Common myeloid progenitor, CD34-positive (primary cell): ENCODE data around the gene CCDC102A.

Source experiments
- CTCF ChIA-PET: fragments of 350-600 bp; sonication (Branson Sonifier 250); formaldehyde crosslinking; loops from one replicate; lab custom pipeline; 2021; ENCODE audit warnings: antibody characterized with exemption; lab: Charles Lee
- POLR2A ChIA-PET: fragments of 350-600 bp; sonication (Branson Sonifier 250); formaldehyde crosslinking; loops from one replicate; lab custom pipeline; 2021; ENCODE audit warnings: antibody characterized with exemption; lab: Charles Lee
- DNase-seq, 3 donors: peaks; one replicate each; pipeline versions ENCODE4 v3.0.0 to v3.0.0-alpha.2; 2013
- H3K27ac ChIP-seq, 2 experiments: 1 replicate in 1 of 2; 2 replicates in 1 of 2; pipeline ENCODE4 v1.7.0; 2013; ENCODE audit warnings: inconsistent platforms in 2 of 2, low read length in 2 of 2, mild to moderate bottlenecking in 2 of 2, low read depth in 1 of 2, moderate library complexity in 1 of 2; ENCODE audit not compliant: severe bottlenecking in 2 of 2, insufficient read depth in 1 of 2, poor library complexity in 1 of 2
- H3K27me3 ChIP-seq, 5 experiments: replicated peaks in 2 of 5; 1 replicate in 3 of 5; 2 replicates in 2 of 5; pipeline versions ENCODE4 v1.6.1 to v1.7.0; 2013; ENCODE audit warnings: low read length in 4 of 5, mild to moderate bottlenecking in 2 of 5, moderate library complexity in 2 of 5, inconsistent platforms in 1 of 5; ENCODE audit not compliant: insufficient read depth in 5 of 5, control insufficient read depth in 4 of 5
- H3K36me3 ChIP-seq, 4 experiments: 1 replicate in 2 of 4; 2 replicates in 2 of 4; pipeline versions ENCODE4 v1.6.1 to v1.7.0; 2013; ENCODE audit warnings: low read length in 3 of 4, control low read depth in 1 of 4, mild to moderate bottlenecking in 1 of 4; ENCODE audit not compliant: control insufficient read depth in 4 of 4, insufficient read depth in 4 of 4
- H3K4me1 ChIP-seq, 4 experiments: 1 replicate in 3 of 4; 2 replicates in 1 of 4; pipeline versions ENCODE4 v1.6.1 to v1.7.1; 2013; ENCODE audit warnings: low read length in 3 of 4, mild to moderate bottlenecking in 3 of 4, control low read depth in 1 of 4, inconsistent platforms in 1 of 4, moderate library complexity in 1 of 4; ENCODE audit not compliant: control insufficient read depth in 4 of 4, insufficient read depth in 4 of 4; ENCODE audit errors: control extremely low read depth in 1 of 4
- H3K4me3 ChIP-seq, 7 experiments: 1 replicate in 4 of 7; 2 replicates in 3 of 7; pipeline versions ENCODE4 v1.5.1 to v1.7.0; 2013; ENCODE audit warnings: mild to moderate bottlenecking in 7 of 7, low read length in 6 of 7, moderate library complexity in 6 of 7, inconsistent platforms in 2 of 7, low read depth in 2 of 7, control low read depth in 1 of 7; ENCODE audit not compliant: insufficient read depth in 4 of 7, control insufficient read depth in 1 of 7; ENCODE audit errors: extremely low read depth in 1 of 7
- H3K9me3 ChIP-seq, 5 experiments: 1 replicate in 4 of 5; 2 replicates in 1 of 5; pipeline versions ENCODE4 v1.6.1 to v1.7.1; 2013; ENCODE audit warnings: low read length in 4 of 5, mild to moderate bottlenecking in 2 of 5, inconsistent platforms in 1 of 5, low read depth in 1 of 5, moderate library complexity in 1 of 5; ENCODE audit not compliant: control insufficient read depth in 4 of 5, insufficient read depth in 2 of 5; ENCODE audit errors: control extremely low read depth in 1 of 5
- WGBS: methylation state at CpG from one replicate; pipeline ENCODE4 v1.1.5; 2013; ENCODE audit not compliant: insufficient coverage; 5-methylcytosine and 5-hydroxymethylcytosine counted together

CCDC102A gene

GRCh38 chr16:57509231-57509923 is 27.0 kb downstream of the CCDC102A start:
- Histone ChIP-seq H3K9me3 (no peaks in the 10 kb centered on the region), H3K4me3 (no peak overlapping the region), H3K27ac (no peak overlapping the region), H3K27me3 (no peaks in the 10 kb centered on the region), H3K4me1 (no peaks in the 10 kb centered on the region), H3K36me3 (peaks cover 2 to 19% (median 9%) of the 10 kb centered on the region in 4 experiments)
- CTCF ChIA-PET, result interaction anchor here (1.0 to 2.7 kb wide), 3 partner anchors 9 to 53 kb away, joined by 3 to 11 read pairs (median 5); no protein-coding TSS in a partner anchor
- DNase-seq, result no peak
- WGBS, result 95% methylated on average over 11 of the region's 12 CpGs
- POLR2A ChIA-PET, result no interaction called here

GRCh38 chr16:57508035-57508425 is 28.3 kb downstream of the CCDC102A start:
- Histone ChIP-seq H3K36me3 (peaks cover 2 to 8% (median 3%) of the 10 kb centered on the region in 4 experiments), H3K4me3 (no peak overlapping the region), H3K27me3 (no peaks in the 10 kb centered on the region), H3K4me1 (no peaks in the 10 kb centered on the region), H3K9me3 (no peaks in the 10 kb centered on the region), H3K27ac (no peak overlapping the region)
- ChIA-PET POLR2A (no interaction called here), CTCF (interaction anchor here (1.0 to 2.1 kb wide), 5 partner anchors 9 to 134 kb away, joined by 3 to 9 read pairs (median 5); partner anchors contain the start of gene DOK4)
- no peak for DNase-seq
- WGBS, result no CpG with 5 or more reads among the region's 3 CpGs

- ChIA-PET CTCF (interaction anchor here (0.5 to 2.1 kb wide), 6 partner anchors 9 to 1154 kb away, joined by 3 to 9 read pairs (median 4); partner anchors contain the start of gene DOK4), POLR2A (no interaction called here)
- Histone ChIP-seq H3K36me3 (peaks cover 0 to 5% (median 0%) of the 10 kb centered on the region in 4 experiments), H3K27me3 (no peaks in the 10 kb centered on the region), H3K27ac (no peak overlapping the region), H3K4me1 (no peaks in the 10 kb centered on the region), H3K4me3 (no peak overlapping the region), H3K9me3 (no peaks in the 10 kb centered on the region)
- DNase-seq, result no peak
- 99% methylated on average over 10 of the region's 13 CpGs for WGBS
These were observed 29.0 kb downstream of the CCDC102A start for GRCh38 chr16:57507136-57508034.

GRCh38 chr16:57505169-57505568 is 31.2 kb downstream of the CCDC102A start:
- no peaks in the 10 kb centered on the region for H3K36me3 ChIP-seq
- H3K4me1 ChIP-seq, result peaks cover 0 to 15% (median 6%) of the 10 kb centered on the region in 4 experiments
- no peaks in the 10 kb centered on the region for H3K9me3 ChIP-seq
- H3K27ac ChIP-seq, result no peak overlapping the region
- no peak overlapping the region for H3K4me3 ChIP-seq
- H3K27me3 ChIP-seq, result no peaks in the 10 kb centered on the region
- DNase-seq, result no peak
- POLR2A ChIA-PET, result no interaction called here
- 90% methylated on average over 5 of the region's 6 CpGs for WGBS
- CTCF ChIA-PET, result interaction anchor here (0.8 to 2.5 kb wide), 3 partner anchors 13 to 27 kb away, joined by 3 to 8 read pairs (median 3); no protein-coding TSS in a partner anchor

- CTCF ChIA-PET, result interaction anchor here (1.2 to 2.5 kb wide), 3 partner anchors 13 to 30 kb away, joined by 3 to 8 read pairs (median 3); no protein-coding TSS in a partner anchor
- no peaks in the 10 kb centered on the region for H3K36me3 ChIP-seq
- no peak overlapping the region for H3K27ac ChIP-seq
- no peaks in the 10 kb centered on the region for H3K27me3 ChIP-seq
- WGBS, result 94% methylated on average over 4 of the region's 5 CpGs
- POLR2A ChIA-PET, result no interaction called here
- peaks cover 0 to 20% (median 7%) of the 10 kb centered on the region in 4 experiments for H3K4me1 ChIP-seq
- DNase-seq, result no peak
- H3K4me3 ChIP-seq, result no peak overlapping the region
- H3K9me3 ChIP-seq, result no peaks in the 10 kb centered on the region
These were observed 31.9 kb downstream of the CCDC102A start for GRCh38 chr16:57504491-57504890.

- H3K4me1 ChIP-seq, result peaks cover 0 to 20% (median 7%) of the 10 kb centered on the region in 4 experiments
- no peaks in the 10 kb centered on the region for H3K27me3 ChIP-seq
- H3K4me3 ChIP-seq, result no peak overlapping the region
- H3K27ac ChIP-seq, result no peak overlapping the region
- POLR2A ChIA-PET, result no interaction called here
- DNase-seq, result no peak
- 100% methylated on average over 1 of the region's 6 CpGs for WGBS
- CTCF ChIA-PET, result interaction anchor here (1.0 to 2.5 kb wide), 4 partner anchors 14 to 203 kb away, joined by 3 to 8 read pairs (median 3); no protein-coding TSS in a partner anchor
- no peaks in the 10 kb centered on the region for H3K9me3 ChIP-seq
- no peaks in the 10 kb centered on the region for H3K36me3 ChIP-seq
These were observed 32.4 kb downstream of the CCDC102A start for GRCh38 chr16:57504001-57504400.
